ENCODE results near the gene MVB12B. TPM values are rescaled to one million over a fixed set of nuclear protein-coding genes. Genes with fewer than 3 reads are reported as not detected.
"Not testable (repeated sequence)": the region's sequence is repeated elsewhere in the genome, so short reads cannot be mapped to it uniquely, and the experiment has no call there.

Gene MVB12B
- polyA plus RNA-seq, 1 donor from 2014 or later, result 39.5 TPM

DNA sequence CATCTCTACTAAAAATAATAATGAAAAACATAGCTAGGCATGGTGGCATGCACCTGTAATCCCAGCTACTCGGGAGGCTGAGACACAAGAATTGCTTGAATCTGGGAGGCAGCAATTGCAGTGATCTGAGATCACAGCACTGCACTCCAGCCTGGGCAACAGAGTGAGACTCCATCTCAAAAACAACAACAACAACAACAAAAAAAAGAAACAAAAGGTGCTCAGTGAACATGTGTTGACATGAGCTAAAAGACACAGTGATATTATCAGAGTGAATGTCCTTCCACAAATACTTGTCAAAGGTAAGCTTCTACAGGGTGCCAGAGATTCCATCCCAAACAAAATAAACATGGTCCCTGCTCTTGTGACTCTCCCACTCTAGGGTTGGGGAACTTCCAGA is 211.9 kb downstream of the MVB12B start:
- H3K27ac ChIP-seq (ENCODE audit: low read length), result no peak overlapping the region

DNA sequence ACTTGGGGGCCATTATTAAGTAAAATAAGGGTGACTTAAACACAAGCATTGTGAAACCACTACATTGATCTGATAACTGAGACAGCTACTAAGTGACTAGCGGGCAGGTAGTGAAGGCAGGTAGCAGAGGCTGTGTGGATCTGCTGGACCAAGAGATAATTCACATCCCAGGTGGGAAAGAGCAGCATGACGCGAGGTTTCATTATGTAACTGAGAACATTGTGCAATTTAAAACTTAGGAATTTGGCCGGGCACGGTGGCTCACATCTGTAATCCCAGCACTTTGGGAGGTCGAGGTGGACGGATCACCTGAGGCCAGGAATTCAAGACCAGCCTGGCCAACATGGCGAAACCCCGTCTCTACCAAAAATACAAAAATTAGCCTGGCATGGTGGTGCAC is 213.8 kb downstream of the MVB12B start:
- H3K9me3 ChIP-seq (ENCODE audit: low read length); H2AFZ ChIP-seq (ENCODE audit: low read depth, low read length); H3K27me3 ChIP-seq (ENCODE audit: insufficient read depth, low read depth, low read length); H3K9ac ChIP-seq (ENCODE audit: low read length); H3K9me2 ChIP-seq (ENCODE audit: insufficient read depth, low read length); H3K4me3 ChIP-seq (ENCODE audit: low read length); H3K36me3 ChIP-seq (ENCODE audit: insufficient read depth, low read length); H3K79me2 ChIP-seq (replicated peaks; ENCODE audit: insufficient read depth, low read length); H4K20me1 ChIP-seq (ENCODE audit: insufficient read depth); H3F3A ChIP-seq (ENCODE audit: insufficient read depth, low read length, poor library complexity, severe bottlenecking); H3K4me2 ChIP-seq (ENCODE audit: low read length); H3K27ac ChIP-seq (ENCODE audit: low read length): not testable (repeated sequence)

More for the DNA sequence above, 211.9 kb downstream of the MVB12B start:
- H3K4me3 ChIP-seq (ENCODE audit: low read length), result no peak overlapping the region
- no peaks in the 10 kb centered on the region for H3K9me2 ChIP-seq (ENCODE audit: insufficient read depth, low read length)
- H3K9me3 ChIP-seq (ENCODE audit: low read length), result no peaks in the 10 kb centered on the region
- no peaks in the 10 kb centered on the region for H3K79me2 ChIP-seq (replicated peaks; ENCODE audit: insufficient read depth, low read length)
- no peak overlapping the region for H3K9ac ChIP-seq (ENCODE audit: low read length)
- H2AFZ ChIP-seq (ENCODE audit: low read depth, low read length), result no peak overlapping the region
- TF ChIP-seq, protein P1, sequence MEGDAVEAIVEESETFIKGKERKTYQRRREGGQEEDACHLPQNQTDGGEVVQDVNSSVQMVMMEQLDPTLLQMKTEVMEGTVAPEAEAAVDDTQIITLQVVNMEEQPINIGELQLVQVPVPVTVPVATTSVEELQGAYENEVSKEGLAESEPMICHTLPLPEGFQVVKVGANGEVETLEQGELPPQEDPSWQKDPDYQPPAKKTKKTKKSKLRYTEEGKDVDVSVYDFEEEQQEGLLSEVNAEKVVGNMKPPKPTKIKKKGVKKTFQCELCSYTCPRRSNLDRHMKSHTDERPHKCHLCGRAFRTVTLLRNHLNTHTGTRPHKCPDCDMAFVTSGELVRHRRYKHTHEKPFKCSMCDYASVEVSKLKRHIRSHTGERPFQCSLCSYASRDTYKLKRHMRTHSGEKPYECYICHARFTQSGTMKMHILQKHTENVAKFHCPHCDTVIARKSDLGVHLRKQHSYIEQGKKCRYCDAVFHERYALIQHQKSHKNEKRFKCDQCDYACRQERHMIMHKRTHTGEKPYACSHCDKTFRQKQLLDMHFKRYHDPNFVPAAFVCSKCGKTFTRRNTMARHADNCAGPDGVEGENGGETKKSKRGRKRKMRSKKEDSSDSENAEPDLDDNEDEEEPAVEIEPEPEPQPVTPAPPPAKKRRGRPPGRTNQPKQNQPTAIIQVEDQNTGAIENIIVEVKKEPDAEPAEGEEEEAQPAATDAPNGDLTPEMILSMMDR (IDR thresholded peaks at IDR 0.05; ENCODE audit: poor library complexity, severe bottlenecking), result no peak
- TF ChIP-seq EP300 (conservative IDR thresholded peaks at IDR 0.05; ENCODE audit: poor library complexity, severe bottlenecking), result no peak
- TF ChIP-seq RAD21 (conservative IDR thresholded peaks at IDR 0.05), result no peak
- TF ChIP-seq TAF1 (IDR thresholded peaks at IDR 0.05; ENCODE audit: low read depth), result no peak
- no peak for TF ChIP-seq EZH2 (IDR thresholded peaks at IDR 0.05; ENCODE audit: borderline replicate concordance, insufficient read depth, low read length, poor library complexity, severe bottlenecking)
- TF ChIP-seq POLR2AphosphoS5 (IDR thresholded peaks at IDR 0.05), result no peak
- TF ChIP-seq, protein P2, sequence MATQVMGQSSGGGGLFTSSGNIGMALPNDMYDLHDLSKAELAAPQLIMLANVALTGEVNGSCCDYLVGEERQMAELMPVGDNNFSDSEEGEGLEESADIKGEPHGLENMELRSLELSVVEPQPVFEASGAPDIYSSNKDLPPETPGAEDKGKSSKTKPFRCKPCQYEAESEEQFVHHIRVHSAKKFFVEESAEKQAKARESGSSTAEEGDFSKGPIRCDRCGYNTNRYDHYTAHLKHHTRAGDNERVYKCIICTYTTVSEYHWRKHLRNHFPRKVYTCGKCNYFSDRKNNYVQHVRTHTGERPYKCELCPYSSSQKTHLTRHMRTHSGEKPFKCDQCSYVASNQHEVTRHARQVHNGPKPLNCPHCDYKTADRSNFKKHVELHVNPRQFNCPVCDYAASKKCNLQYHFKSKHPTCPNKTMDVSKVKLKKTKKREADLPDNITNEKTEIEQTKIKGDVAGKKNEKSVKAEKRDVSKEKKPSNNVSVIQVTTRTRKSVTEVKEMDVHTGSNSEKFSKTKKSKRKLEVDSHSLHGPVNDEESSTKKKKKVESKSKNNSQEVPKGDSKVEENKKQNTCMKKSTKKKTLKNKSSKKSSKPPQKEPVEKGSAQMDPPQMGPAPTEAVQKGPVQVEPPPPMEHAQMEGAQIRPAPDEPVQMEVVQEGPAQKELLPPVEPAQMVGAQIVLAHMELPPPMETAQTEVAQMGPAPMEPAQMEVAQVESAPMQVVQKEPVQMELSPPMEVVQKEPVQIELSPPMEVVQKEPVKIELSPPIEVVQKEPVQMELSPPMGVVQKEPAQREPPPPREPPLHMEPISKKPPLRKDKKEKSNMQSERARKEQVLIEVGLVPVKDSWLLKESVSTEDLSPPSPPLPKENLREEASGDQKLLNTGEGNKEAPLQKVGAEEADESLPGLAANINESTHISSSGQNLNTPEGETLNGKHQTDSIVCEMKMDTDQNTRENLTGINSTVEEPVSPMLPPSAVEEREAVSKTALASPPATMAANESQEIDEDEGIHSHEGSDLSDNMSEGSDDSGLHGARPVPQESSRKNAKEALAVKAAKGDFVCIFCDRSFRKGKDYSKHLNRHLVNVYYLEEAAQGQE (IDR thresholded peaks at IDR 0.05; ENCODE audit: borderline replicate concordance), result no peak
- no peak for TF ChIP-seq MXI1 (conservative IDR thresholded peaks at IDR 0.05; ENCODE audit: poor library complexity, severe bottlenecking)
- TF ChIP-seq SMC3 (conservative IDR thresholded peaks at IDR 0.05; ENCODE audit: poor library complexity), result no peak
- H3K36me3 ChIP-seq (ENCODE audit: insufficient read depth, low read length), result no peaks in the 10 kb centered on the region
- no peak overlapping the region for H3K4me2 ChIP-seq (ENCODE audit: low read length)
- H3F3A ChIP-seq (ENCODE audit: insufficient read depth, low read length, poor library complexity, severe bottlenecking), result no peaks in the 10 kb centered on the region
- no peaks in the 10 kb centered on the region for H4K20me1 ChIP-seq (ENCODE audit: insufficient read depth)
- no peaks in the 10 kb centered on the region for H3K27me3 ChIP-seq (ENCODE audit: insufficient read depth, low read depth, low read length)

DNA sequence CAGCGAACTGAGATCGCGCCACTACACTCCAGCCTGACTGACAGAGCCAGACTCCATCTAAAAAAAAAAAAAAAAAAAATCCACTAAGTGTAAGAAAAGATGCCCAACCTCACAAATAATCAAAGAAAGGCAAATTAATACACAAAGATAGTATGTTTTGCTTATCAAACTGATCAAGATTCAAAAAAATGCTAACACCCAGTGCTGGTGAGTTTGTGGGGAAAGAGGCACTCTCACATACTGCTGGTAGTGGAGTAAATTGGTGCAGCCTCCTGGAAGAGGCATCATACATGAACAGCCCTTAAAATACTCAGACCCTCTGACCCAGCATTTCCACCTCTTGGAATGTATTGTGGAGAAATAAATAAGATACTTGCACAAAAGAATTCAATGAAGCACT is 216.9 kb downstream of the MVB12B start:
- no peaks in the 10 kb centered on the region for H3K79me2 ChIP-seq (replicated peaks; ENCODE audit: insufficient read depth, low read length)
- no peak overlapping the region for H3K27ac ChIP-seq (ENCODE audit: low read length)
- H4K20me1 ChIP-seq (ENCODE audit: insufficient read depth), result no peaks in the 10 kb centered on the region
- no peak overlapping the region for H2AFZ ChIP-seq (ENCODE audit: low read depth, low read length)
- no peaks in the 10 kb centered on the region for H3K27me3 ChIP-seq (ENCODE audit: insufficient read depth, low read depth, low read length)
- H3F3A ChIP-seq (ENCODE audit: insufficient read depth, low read length, poor library complexity, severe bottlenecking), result no peaks in the 10 kb centered on the region
- H3K9me3 ChIP-seq (ENCODE audit: low read length), result no peaks in the 10 kb centered on the region
- TF ChIP-seq, protein P2 (IDR thresholded peaks at IDR 0.05; ENCODE audit: borderline replicate concordance), result no peak
- H3K36me3 ChIP-seq (ENCODE audit: insufficient read depth, low read length), result no peaks in the 10 kb centered on the region
- no peak overlapping the region for H3K9ac ChIP-seq (ENCODE audit: low read length)
- no peaks in the 10 kb centered on the region for H3K9me2 ChIP-seq (ENCODE audit: insufficient read depth, low read length)
- H3K4me3 ChIP-seq (ENCODE audit: low read length), result no peak overlapping the region
- no peak overlapping the region for H3K4me2 ChIP-seq (ENCODE audit: low read length)
